OCI-LY1 (cell line): ENCODE measurements around the gene ARHGAP10.

Source experiments
- H2AFZ ChIP-seq: fragments of 200-600 bp; sonication (generic), shearing (Covaris generic); 2 replicates; pipeline ENCODE4 v1.6.0; 2014; ENCODE audit warnings: antibody characterized with exemption, mild to moderate bottlenecking, low read length
- H3F3A ChIP-seq: fragments of 200-600 bp; sonication (generic), shearing (Covaris generic); 2 replicates; pipeline ENCODE4 v1.6.0; 2014; ENCODE audit warnings: mild to moderate bottlenecking, antibody characterized with exemption, low read length, moderate library complexity; ENCODE audit not compliant: insufficient read depth
- H3K27ac ChIP-seq: fragments of 200-600 bp; sonication (generic); 2 replicates; pipeline ENCODE4 v1.5.1; 2014; ENCODE audit warnings: low read length, mixed run types, mild to moderate bottlenecking, low read depth; ENCODE audit not compliant: poor library complexity, severe bottlenecking
- H3K27me3 ChIP-seq: fragments of 200-600 bp; sonication (generic); 2 replicates; pipeline ENCODE4 v1.6.0; 2014; ENCODE audit warnings: antibody characterized with exemption, mild to moderate bottlenecking, low read length, moderate library complexity; ENCODE audit not compliant: insufficient read depth
- H3K36me3 ChIP-seq: fragments of 200-600 bp; sonication (generic); 2 replicates; pipeline ENCODE4 v1.6.1; 2014; ENCODE audit warnings: mild to moderate bottlenecking, antibody characterized with exemption, low read length, moderate library complexity, mixed read lengths; ENCODE audit not compliant: insufficient read depth
- H3K4me1 ChIP-seq: fragments of 200-600 bp; sonication (generic); 2 replicates; pipeline ENCODE4 v1.5.1; 2014; ENCODE audit warnings: mild to moderate bottlenecking, low read length, moderate library complexity; ENCODE audit not compliant: insufficient read depth, severe bottlenecking
- H3K4me2 ChIP-seq: fragments of 200-600 bp; sonication (generic), shearing (Covaris generic); 2 replicates; pipeline ENCODE4 v1.6.1; 2014; ENCODE audit warnings: low read length
- H3K4me3 ChIP-seq: fragments of 200-600 bp; sonication (generic); 2 replicates; pipeline ENCODE4 v1.5.1; 2014; ENCODE audit warnings: low read length, low read depth, mild to moderate bottlenecking, mixed read lengths; ENCODE audit not compliant: poor library complexity, severe bottlenecking
- H3K79me2 ChIP-seq: fragments of 200-600 bp; shearing (Covaris generic); 2 replicates; pipeline ENCODE4 v1.6.1; 2016; ENCODE audit warnings: mixed run types, low read length, mixed read lengths; ENCODE audit not compliant: insufficient read depth
- H3K9ac ChIP-seq: fragments of 200-600 bp; sonication (generic), shearing (Covaris generic); 2 replicates; pipeline ENCODE4 v1.6.1; 2014; ENCODE audit warnings: mild to moderate bottlenecking, low read length, mixed read lengths
- H3K9me2 ChIP-seq: fragments of 200-600 bp; sonication (generic), shearing (Covaris generic); 2 replicates; pipeline ENCODE4 v1.6.1; 2014; ENCODE audit warnings: low read depth, mild to moderate bottlenecking, low read length, mixed read lengths
- H3K9me3 ChIP-seq: fragments of 200-600 bp; shearing (Covaris generic); 2 replicates; pipeline ENCODE4 v1.6.1; 2014; ENCODE audit warnings: low read length, mixed read lengths
- H4K20me1 ChIP-seq: fragments of 200-600 bp; sonication (generic), shearing (Covaris generic); 2 replicates; pipeline ENCODE4 v1.6.0; 2016; ENCODE audit warnings: mild to moderate bottlenecking, low read length; ENCODE audit not compliant: insufficient read depth
- CTCF ChIP-seq: fragments of 200-600 bp; sonication (generic), shearing (Covaris generic); IDR thresholded peaks from 2 replicates; pipeline ENCODE4 v1.5.1; 2017; ENCODE audit warnings: mild to moderate bottlenecking, antibody characterized with exemption, low read length, moderate library complexity, mixed read lengths
- EZH2 ChIP-seq: fragments of 200-600 bp; sonication (generic), shearing (Covaris generic); IDR thresholded peaks from 2 replicates; pipeline ENCODE4 v1.8.0; 2017; ENCODE audit warnings: borderline replicate concordance, mixed run types, mild to moderate bottlenecking, antibody characterized with exemption, low read length, moderate library complexity, mixed read lengths

ARHGAP10 gene

DNA sequence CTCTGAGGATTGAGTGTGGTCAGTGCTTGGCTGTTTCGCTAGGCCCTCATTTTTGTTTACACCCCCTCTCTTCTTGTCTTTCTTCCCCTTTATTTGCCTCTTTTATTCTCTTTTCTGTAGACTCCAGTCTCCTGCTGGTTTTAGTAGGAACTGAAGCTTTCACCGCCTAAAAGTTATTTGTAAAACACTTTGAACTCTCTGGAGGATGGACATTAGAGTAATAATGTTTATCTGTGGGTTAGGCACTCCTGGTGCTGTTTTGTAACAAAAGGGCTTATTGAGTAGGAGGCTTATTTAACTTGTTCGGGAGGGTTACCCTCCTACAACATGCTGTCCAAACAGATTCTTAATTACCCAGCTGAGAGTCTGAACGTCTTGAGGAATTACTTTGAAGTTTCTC is 1.6 kb upstream of the ARHGAP10 start:
- no peaks in the 10 kb centered on the region for H3K36me3 ChIP-seq
- no peaks in the 10 kb centered on the region for H3K4me1 ChIP-seq
- H3K27me3 ChIP-seq, result peaks cover 5% of the 10 kb centered on the region; the same call in 1 of the 2 replicates
- TF ChIP-seq CTCF (no peak), EZH2 (no peak)
- no peaks in the 10 kb centered on the region for H3K9me2 ChIP-seq
- H3K9ac ChIP-seq, result no peak overlapping the region
- no peak overlapping the region for H3K27ac ChIP-seq
- no peaks in the 10 kb centered on the region for H3K9me3 ChIP-seq
- H3F3A ChIP-seq, result no peaks in the 10 kb centered on the region
- no peaks in the 10 kb centered on the region for H4K20me1 ChIP-seq
- H3K79me2 ChIP-seq, result no peaks in the 10 kb centered on the region
- no peak overlapping the region for H3K4me2 ChIP-seq
- H2AFZ ChIP-seq, result no peak overlapping the region
- H3K4me3 ChIP-seq, result no peak overlapping the region

- Histone ChIP-seq H3F3A (no peaks in the 10 kb centered on the region), H4K20me1 (no peaks in the 10 kb centered on the region), H3K79me2 (no peaks in the 10 kb centered on the region), H3K36me3 (no peaks in the 10 kb centered on the region), H3K9ac (no peak overlapping the region), H2AFZ (no peak overlapping the region), H3K27ac (no peak overlapping the region), H3K27me3 (peaks cover 5% of the 10 kb centered on the region; the same call in 1 of the 2 replicates), H3K4me1 (no peaks in the 10 kb centered on the region), H3K9me2 (no peaks in the 10 kb centered on the region), H3K4me2 (peak overlapping the region; percentile 64), H3K4me3 (peak overlapping the region; percentile 52), H3K9me3 (no peaks in the 10 kb centered on the region)
- TF ChIP-seq CTCF, result no peak
Observed at GRCh38 chr4:147732518-147733235, 789 bp downstream of the ARHGAP10 start.

DNA sequence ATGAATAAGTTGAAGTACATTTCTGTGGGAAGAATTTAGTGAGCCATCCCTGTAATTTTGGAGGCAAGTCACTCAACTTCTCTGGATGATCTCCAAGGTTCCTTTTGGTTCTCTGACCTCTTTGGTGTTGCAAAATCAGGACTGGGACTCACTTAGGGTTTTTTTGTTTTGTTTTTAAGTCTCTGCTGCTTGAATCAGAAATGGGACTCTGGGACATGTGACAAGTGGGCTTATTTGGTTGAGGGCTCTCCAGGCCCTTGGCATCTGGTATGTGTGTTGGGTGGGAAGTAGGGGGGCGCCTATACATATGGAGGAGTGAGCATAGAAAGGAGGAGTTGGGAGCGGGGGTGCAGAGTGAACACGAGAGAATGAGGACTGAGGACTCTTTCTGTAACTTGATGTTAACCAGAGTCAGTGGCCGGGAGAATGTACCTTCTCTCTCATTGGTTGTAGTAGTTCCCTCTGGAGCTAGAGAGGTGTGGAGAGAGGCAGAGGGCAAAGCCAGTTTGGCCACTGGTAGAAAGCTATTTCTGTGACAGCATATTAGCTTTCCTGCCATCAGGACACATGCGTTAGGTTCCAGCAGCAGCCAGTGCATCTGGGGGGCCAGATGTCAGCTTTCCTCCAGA is 1.9 kb downstream of the ARHGAP10 start:
- H3K27me3 ChIP-seq, result peaks cover 5% of the 10 kb centered on the region; the same call in 1 of the 2 replicates
- no peak overlapping the region for H3K9ac ChIP-seq
- no peaks in the 10 kb centered on the region for H3F3A ChIP-seq
- no peaks in the 10 kb centered on the region for H3K9me3 ChIP-seq
- no peaks in the 10 kb centered on the region for H3K4me1 ChIP-seq
- no peak overlapping the region for H2AFZ ChIP-seq
- no peak overlapping the region for H3K27ac ChIP-seq
- no peaks in the 10 kb centered on the region for H4K20me1 ChIP-seq
- H3K4me2 ChIP-seq, result no peak overlapping the region
- no peak overlapping the region for H3K4me3 ChIP-seq
- H3K79me2 ChIP-seq, result no peaks in the 10 kb centered on the region
- TF ChIP-seq CTCF (no peak), EZH2 (no peak)
- H3K9me2 ChIP-seq, result no peaks in the 10 kb centered on the region
- H3K36me3 ChIP-seq, result no peaks in the 10 kb centered on the region
